ENCODE data around the gene KLHDC8B. TPM values are rescaled to one million over a fixed set of nuclear protein-coding genes. Genes with fewer than 3 reads are reported as not detected.

The KLHDC8B gene
- total RNA-seq, 1 experiment from 2014 or later, result 7.4 TPM

GRCh38 chr3:49122886-49123545 is 48.4 kb upstream of the KLHDC8B start:
- ChIA-PET CTCF (no interaction called here), POLR2A (no interaction called here)
- BruUV-seq (replicated peaks), result no TSS peak
- Mint-ChIP-seq H3K27ac (ENCODE audit: unreplicated experiment) (no peak overlapping the region), H3K36me3 (ENCODE audit: insufficient read depth, unreplicated experiment) (peaks cover 26% of the 10 kb centered on the region), H3K9me3 (ENCODE audit: unreplicated experiment) (no peaks in the 10 kb centered on the region), H3K4me1 (ENCODE audit: low read depth, unreplicated experiment) (no peaks in the 10 kb centered on the region), H3K4me3 (ENCODE audit: unreplicated experiment) (no peak overlapping the region), H3K27me3 (ENCODE audit: insufficient read depth, unreplicated experiment) (no peaks in the 10 kb centered on the region)
- intact Hi-C loops (cut with micrococcal nuclease; ENCODE audit: unreplicated experiment), result no loop called here
- Histone ChIP-seq H3K4me3 (ENCODE audit: low read depth, low read length) (no peak overlapping the region), H3K36me3 (ENCODE audit: control insufficient read depth, insufficient read depth, low read length) (peaks cover 2% of the 10 kb centered on the region; the same call in 1 of the 2 replicates), H3K9me3 (no peaks in the 10 kb centered on the region), H3K27me3 (replicated peaks; ENCODE audit: control insufficient read depth, insufficient read depth, low read length) (no peaks in the 10 kb centered on the region), H3K4me1 (peaks cover 9% of the 10 kb centered on the region; the same call in 1 of the 2 replicates)
- TF ChIP-seq CTCF (IDR thresholded peaks at IDR 0.05; ENCODE audit: insufficient read depth in 1 of 2, low read depth in 1 of 2, low read length in 1 of 2, severe bottlenecking in 1 of 2, unreplicated experiment in 1 of 2), result no peak
- DNase-seq, result no peak

DNA sequence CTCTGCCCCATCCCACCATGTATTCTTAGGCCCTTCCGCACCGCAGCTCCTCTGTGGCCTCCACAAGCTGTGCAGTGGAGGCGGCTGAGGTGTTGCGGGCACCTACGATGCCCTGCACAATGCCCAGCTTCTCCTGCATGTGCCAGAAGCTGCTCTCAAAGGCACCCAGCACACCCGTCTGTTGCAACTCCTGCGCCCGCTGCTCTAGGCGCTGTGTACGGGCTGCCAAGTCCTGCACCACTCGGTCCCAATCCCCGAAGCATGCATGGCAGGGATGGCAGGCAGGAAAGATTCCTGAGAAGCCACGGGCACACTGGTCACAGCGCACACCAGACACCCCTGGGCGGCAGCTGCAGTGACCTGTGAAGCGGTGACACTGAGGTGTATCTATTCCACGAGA is 47.7 kb upstream of the KLHDC8B start:
- H3K9me3 Mint-ChIP-seq (ENCODE audit: unreplicated experiment), result no peaks in the 10 kb centered on the region
- H3K27ac Mint-ChIP-seq (ENCODE audit: unreplicated experiment), result no peak overlapping the region
- H3K4me1 Mint-ChIP-seq (ENCODE audit: low read depth, unreplicated experiment), result no peaks in the 10 kb centered on the region
- intact Hi-C loops (cut with micrococcal nuclease; ENCODE audit: unreplicated experiment), result no loop called here
- peaks cover 23% of the 10 kb centered on the region for H3K36me3 Mint-ChIP-seq (ENCODE audit: insufficient read depth, unreplicated experiment)
- Histone ChIP-seq H3K4me3 (ENCODE audit: low read depth, low read length) (no peak overlapping the region), H3K4me1 (peaks cover 9% of the 10 kb centered on the region; the same call in 1 of the 2 replicates), H3K27me3 (replicated peaks; ENCODE audit: control insufficient read depth, insufficient read depth, low read length) (no peaks in the 10 kb centered on the region), H3K36me3 (ENCODE audit: control insufficient read depth, insufficient read depth, low read length) (peaks cover 2% of the 10 kb centered on the region; the same call in 1 of the 2 replicates), H3K9me3 (no peaks in the 10 kb centered on the region)
- H3K4me3 Mint-ChIP-seq (ENCODE audit: unreplicated experiment), result no peak overlapping the region
- DNase-seq, result no peak
- no peak for TF ChIP-seq CTCF (IDR thresholded peaks at IDR 0.05; ENCODE audit: insufficient read depth in 1 of 2, low read depth in 1 of 2, low read length in 1 of 2, severe bottlenecking in 1 of 2, unreplicated experiment in 1 of 2)
- no TSS peak for BruUV-seq (replicated peaks)
- POLR2A ChIA-PET, result no interaction called here
- CTCF ChIA-PET, result no interaction called here
- H3K27me3 Mint-ChIP-seq (ENCODE audit: insufficient read depth, unreplicated experiment), result no peaks in the 10 kb centered on the region

GRCh38 chr3:49124203-49124602 is 47.2 kb upstream of the KLHDC8B start:
- ChIA-PET POLR2A (no interaction called here), CTCF (no interaction called here)
- no peaks in the 10 kb centered on the region for H3K9me3 Mint-ChIP-seq (ENCODE audit: unreplicated experiment)
- H3K27me3 ChIP-seq (replicated peaks; ENCODE audit: control insufficient read depth, insufficient read depth, low read length), result no peaks in the 10 kb centered on the region
- H3K36me3 Mint-ChIP-seq (ENCODE audit: insufficient read depth, unreplicated experiment), result peaks cover 21% of the 10 kb centered on the region
- no peak for DNase-seq
- H3K27me3 Mint-ChIP-seq (ENCODE audit: insufficient read depth, unreplicated experiment), result no peaks in the 10 kb centered on the region
- peaks cover 9% of the 10 kb centered on the region; the same call in 1 of the 2 replicates for H3K4me1 ChIP-seq
- BruUV-seq (replicated peaks), result no TSS peak
- TF ChIP-seq CTCF (IDR thresholded peaks at IDR 0.05; ENCODE audit: insufficient read depth in 1 of 2, low read depth in 1 of 2, low read length in 1 of 2, severe bottlenecking in 1 of 2, unreplicated experiment in 1 of 2), result no peak
- no peak overlapping the region for H3K4me3 Mint-ChIP-seq (ENCODE audit: unreplicated experiment)
- intact Hi-C loops (cut with micrococcal nuclease; ENCODE audit: unreplicated experiment), result no loop called here
- H3K27ac Mint-ChIP-seq (ENCODE audit: unreplicated experiment), result no peak overlapping the region
- H3K4me3 ChIP-seq (ENCODE audit: low read depth, low read length), result no peak overlapping the region
- no peaks in the 10 kb centered on the region for H3K4me1 Mint-ChIP-seq (ENCODE audit: low read depth, unreplicated experiment)
- H3K36me3 ChIP-seq (ENCODE audit: control insufficient read depth, insufficient read depth, low read length), result peaks cover 2% of the 10 kb centered on the region; the same call in 1 of the 2 replicates
- no peaks in the 10 kb centered on the region for H3K9me3 ChIP-seq

Data from Caco-2 (cell line).